ENCODE data around the gene TRIM71.
"Not testable (repeated sequence)": the region's sequence is repeated elsewhere in the genome, so short reads cannot be mapped to it uniquely, and the experiment has no call there.

Gene TRIM71

GRCh38 chr3:32934150-32934742 is 116.4 kb downstream of the TRIM71 start:
- DNase-seq (ENCODE audit: low read depth in 3 of 3) = no peak

- no peak for DNase-seq (ENCODE audit: low read depth in 3 of 3)
Measured at GRCh38 chr3:32937331-32937730, 119.5 kb downstream of the TRIM71 start.

- not testable (repeated sequence) for DNase-seq (ENCODE audit: low read depth in 3 of 3)
Measured at GRCh38 chr3:32939531-32940284, 121.9 kb downstream of the TRIM71 start.

- no peak for DNase-seq (ENCODE audit: low read depth in 3 of 3)
Measured at GRCh38 chr3:32940726-32941125, 122.9 kb downstream of the TRIM71 start.

GRCh38 chr3:32945136-32945535 is 127.3 kb downstream of the TRIM71 start:
- no peak for DNase-seq (ENCODE audit: low read depth in 3 of 3)

- not testable (repeated sequence) for DNase-seq (ENCODE audit: low read depth in 3 of 3)
Measured at GRCh38 chr3:32945598-32945997, 127.8 kb downstream of the TRIM71 start.

- DNase-seq (ENCODE audit: low read depth in 3 of 3) = no peak
Measured at GRCh38 chr3:32946973-32947788, 129.4 kb downstream of the TRIM71 start.

All from stimulated activated CD4-positive, alpha-beta T cell treated with anti-CD3 and anti-CD28 coated beads, TNF-alpha, amount 100 ng/mL, for 24 hours (primary cell).